Activated CD4-positive, alpha-beta T cell treated with anti-CD3 and anti-CD28 coated beads, Interleukin-2, amount 10 ng/mL, durations not matched to agents 7 days and 5 days (primary cell): ENCODE data around the gene BPIFB1. TPM values are rescaled to one million over a fixed set of nuclear protein-coding genes. Genes with fewer than 3 reads are reported as not detected.

ENCODE experiments used
- CTCF ChIA-PET: fragments of 350-600 bp; sonication (Branson Sonifier 250); formaldehyde crosslinking; loops from one replicate; lab custom pipeline; 2021; ENCODE audit warnings: antibody characterized with exemption; lab: Charles Lee
- POLR2A ChIA-PET: fragments of 350-600 bp; sonication (Branson Sonifier 250); formaldehyde crosslinking; loops from one replicate; lab custom pipeline; 2021; ENCODE audit warnings: antibody characterized with exemption; lab: Charles Lee
- DNase-seq: peaks from one replicate; pipeline ENCODE4 v3.0.0-alpha.2; 2020
- H3K27ac Mint-ChIP-seq: one replicate; pipeline ENCODE4 v1.8.0; 2021; ENCODE audit warnings: mild to moderate bottlenecking, moderate library complexity, mixed read lengths
- H3K27me3 Mint-ChIP-seq: one replicate; pipeline ENCODE4 v1.8.0; 2021; ENCODE audit warnings: mixed read lengths
- H3K36me3 Mint-ChIP-seq: one replicate; pipeline ENCODE4 v1.8.0; 2021; ENCODE audit warnings: low read depth, mixed read lengths
- H3K4me1 Mint-ChIP-seq: one replicate; pipeline ENCODE4 v1.8.0; 2021; ENCODE audit warnings: mixed read lengths
- H3K4me3 Mint-ChIP-seq: one replicate; pipeline ENCODE4 v1.8.0; 2021; ENCODE audit warnings: mild to moderate bottlenecking, moderate library complexity, mixed read lengths
- H3K9me3 Mint-ChIP-seq: one replicate; pipeline ENCODE4 v1.8.0; 2021; ENCODE audit warnings: mixed read lengths
- total RNA-seq, 2 experiments: library from RNA; stranded (reverse); gene quantifications; one replicate each; pipeline ENCODE4 v1.2.3, GENCODE V29; 2021

The BPIFB1 gene
- total RNA-seq, 2 experiments from 2014 or later, result not detected

GRCh38 chr20:33277471-33278441, 5.3 kb upstream of the BPIFB1 start:
- ChIA-PET POLR2A (no interaction called here), CTCF (no interaction called here)
- Mint-ChIP-seq H3K4me3 (no peak overlapping the region), H3K27me3 (peaks cover 3% of the 10 kb centered on the region), H3K36me3 (no peaks in the 10 kb centered on the region), H3K4me1 (no peaks in the 10 kb centered on the region), H3K27ac (no peak overlapping the region), H3K9me3 (no peaks in the 10 kb centered on the region)
- no peak for DNase-seq

- POLR2A ChIA-PET, result no interaction called here
- peaks cover 3% of the 10 kb centered on the region for H3K27me3 Mint-ChIP-seq
- CTCF ChIA-PET, result no interaction called here
- H3K36me3 Mint-ChIP-seq, result no peaks in the 10 kb centered on the region
- no peaks in the 10 kb centered on the region for H3K9me3 Mint-ChIP-seq
- no peak overlapping the region for H3K4me3 Mint-ChIP-seq
- no peak overlapping the region for H3K27ac Mint-ChIP-seq
- H3K4me1 Mint-ChIP-seq, result no peaks in the 10 kb centered on the region
- no peak for DNase-seq
Observed at GRCh38 chr20:33278700-33279099, 4.3 kb upstream of the BPIFB1 start.

DNA sequence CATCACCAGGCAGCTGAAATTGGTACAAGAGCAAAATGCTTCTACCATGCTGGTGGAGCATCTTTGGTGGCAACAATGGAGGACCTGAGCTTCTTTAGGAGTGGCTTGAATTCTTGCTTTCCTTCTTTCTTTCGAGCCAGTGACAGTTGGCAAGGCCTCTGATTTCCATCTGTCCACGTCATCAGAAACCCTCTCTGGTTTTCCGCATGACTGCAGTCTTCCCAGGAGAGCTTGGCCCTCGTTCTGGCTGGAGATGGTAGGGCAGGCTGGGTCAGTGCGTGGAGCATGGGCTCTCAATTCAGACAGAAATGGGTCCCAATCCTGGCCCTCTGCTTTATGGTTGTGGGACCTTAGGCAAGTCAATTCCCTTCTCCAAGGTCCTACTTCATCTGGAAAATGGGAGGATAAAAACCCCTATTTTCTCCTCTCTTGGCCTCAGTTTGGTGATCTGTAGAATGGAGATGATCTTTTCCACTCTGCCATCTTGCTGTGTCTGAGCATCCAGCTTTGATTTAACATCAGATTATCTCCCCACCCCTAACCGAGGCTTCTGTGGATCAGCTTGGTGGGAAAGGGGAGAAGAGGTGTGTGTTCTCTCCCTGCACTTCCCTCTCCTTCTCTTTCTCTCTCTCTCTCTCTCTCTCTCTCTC, 3.6 kb upstream of the BPIFB1 start:
- no peaks in the 10 kb centered on the region for H3K4me1 Mint-ChIP-seq
- ChIA-PET POLR2A (no interaction called here), CTCF (no interaction called here)
- peaks cover 3% of the 10 kb centered on the region for H3K27me3 Mint-ChIP-seq
- no peaks in the 10 kb centered on the region for H3K36me3 Mint-ChIP-seq
- no peaks in the 10 kb centered on the region for H3K9me3 Mint-ChIP-seq
- no peak overlapping the region for H3K27ac Mint-ChIP-seq
- no peak overlapping the region for H3K4me3 Mint-ChIP-seq
- DNase-seq, result no peak

- peaks cover 7% of the 10 kb centered on the region for H3K27me3 Mint-ChIP-seq
- peak overlapping the region; percentile 73 for H3K27ac Mint-ChIP-seq
- H3K4me3 Mint-ChIP-seq, result no peak overlapping the region
- CTCF ChIA-PET, result interaction anchor here (0.5 kb wide), 1 partner anchor 15 kb away, joined by 3 read pairs; no protein-coding TSS in a partner anchor
- POLR2A ChIA-PET, result no interaction called here
- no peaks in the 10 kb centered on the region for H3K36me3 Mint-ChIP-seq
- no peaks in the 10 kb centered on the region for H3K9me3 Mint-ChIP-seq
- no peaks in the 10 kb centered on the region for H3K4me1 Mint-ChIP-seq
- DNase-seq, result no peak
Observed at GRCh38 chr20:33280000-33280680, 2.9 kb upstream of the BPIFB1 start.

DNA sequence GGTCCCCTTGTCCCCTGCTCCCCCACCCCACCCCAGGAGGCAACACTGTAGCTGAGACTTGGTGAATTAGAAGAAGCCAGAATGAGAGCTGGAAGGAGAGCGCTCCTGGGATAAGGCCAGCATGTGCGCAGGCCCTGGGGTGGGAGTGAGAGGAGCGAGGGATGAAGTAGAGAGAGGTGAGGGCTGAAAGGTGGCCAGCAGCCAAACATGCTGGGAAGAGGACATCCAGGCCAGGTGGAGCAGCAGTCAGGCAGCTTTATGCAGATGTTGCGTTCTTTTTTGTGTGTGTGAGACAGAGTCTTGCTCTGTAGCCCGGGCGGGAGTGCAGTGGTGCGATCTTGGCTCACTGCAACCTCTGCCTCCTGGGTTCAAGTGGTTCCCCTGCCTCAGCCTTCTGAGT, 2.2 kb upstream of the BPIFB1 start:
- Mint-ChIP-seq H3K27ac (no peak overlapping the region), H3K36me3 (no peaks in the 10 kb centered on the region), H3K9me3 (no peaks in the 10 kb centered on the region), H3K27me3 (peaks cover 7% of the 10 kb centered on the region), H3K4me1 (no peaks in the 10 kb centered on the region), H3K4me3 (no peak overlapping the region)
- ChIA-PET POLR2A (no interaction called here), CTCF (interaction anchor here (0.5 kb wide), 1 partner anchor 14 kb away, joined by 3 read pairs; no protein-coding TSS in a partner anchor)
- DNase-seq, result no peak

DNA sequence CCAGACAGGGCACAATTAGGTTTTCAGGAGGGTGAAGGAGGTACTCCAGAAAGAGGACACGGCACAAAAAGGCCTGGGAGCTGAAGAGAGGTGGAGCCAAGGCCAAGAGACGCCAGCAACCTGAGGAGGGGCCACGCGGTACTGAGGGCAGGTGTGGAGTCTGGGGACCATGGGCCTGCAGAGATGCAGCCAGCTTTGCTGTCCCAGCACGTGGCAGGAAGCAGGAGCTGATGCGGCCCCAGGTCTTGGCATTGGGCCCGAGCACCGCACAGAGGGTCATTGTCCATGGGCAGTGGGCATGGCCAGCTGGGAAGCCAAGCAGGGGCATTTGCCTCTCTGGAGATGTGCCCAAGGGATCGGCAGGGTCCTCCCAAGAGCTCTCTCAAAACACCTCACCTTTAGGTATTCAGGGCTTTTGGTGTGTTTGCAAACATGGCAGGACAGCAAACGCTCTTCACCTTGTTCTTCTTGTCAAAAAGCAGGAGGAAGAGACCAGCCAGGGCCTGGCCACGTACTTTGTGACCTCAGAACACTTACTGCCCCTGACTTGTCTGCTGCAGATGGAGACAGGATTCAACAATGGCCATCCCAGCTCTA, 1.4 kb upstream of the BPIFB1 start:
- ChIA-PET CTCF (no interaction called here), POLR2A (no interaction called here)
- H3K36me3 Mint-ChIP-seq, result no peaks in the 10 kb centered on the region

GRCh38 chr20:33282196-33282934, 649 bp upstream of the BPIFB1 start:
- no peak for DNase-seq
- ChIA-PET CTCF (no interaction called here), POLR2A (no interaction called here)
- Mint-ChIP-seq H3K4me3 (no peak overlapping the region), H3K36me3 (no peaks in the 10 kb centered on the region), H3K9me3 (no peaks in the 10 kb centered on the region), H3K27ac (no peak overlapping the region), H3K4me1 (no peaks in the 10 kb centered on the region), H3K27me3 (peaks cover 9% of the 10 kb centered on the region)

More for the DNA sequence above, 1.4 kb upstream of the BPIFB1 start:
- no peak overlapping the region for H3K4me3 Mint-ChIP-seq
- peaks cover 7% of the 10 kb centered on the region for H3K27me3 Mint-ChIP-seq
- no peak overlapping the region for H3K27ac Mint-ChIP-seq
- DNase-seq, result no peak
- no peaks in the 10 kb centered on the region for H3K9me3 Mint-ChIP-seq
- no peaks in the 10 kb centered on the region for H3K4me1 Mint-ChIP-seq

GRCh38 chr20:33284284-33284683, 1.3 kb downstream of the BPIFB1 start:
- no peak for DNase-seq
- Mint-ChIP-seq H3K4me3 (no peak overlapping the region), H3K9me3 (no peaks in the 10 kb centered on the region), H3K27ac (no peak overlapping the region), H3K27me3 (peaks cover 10% of the 10 kb centered on the region), H3K4me1 (no peaks in the 10 kb centered on the region), H3K36me3 (no peaks in the 10 kb centered on the region)
- POLR2A ChIA-PET, result no interaction called here
- CTCF ChIA-PET, result no interaction called here

DNA sequence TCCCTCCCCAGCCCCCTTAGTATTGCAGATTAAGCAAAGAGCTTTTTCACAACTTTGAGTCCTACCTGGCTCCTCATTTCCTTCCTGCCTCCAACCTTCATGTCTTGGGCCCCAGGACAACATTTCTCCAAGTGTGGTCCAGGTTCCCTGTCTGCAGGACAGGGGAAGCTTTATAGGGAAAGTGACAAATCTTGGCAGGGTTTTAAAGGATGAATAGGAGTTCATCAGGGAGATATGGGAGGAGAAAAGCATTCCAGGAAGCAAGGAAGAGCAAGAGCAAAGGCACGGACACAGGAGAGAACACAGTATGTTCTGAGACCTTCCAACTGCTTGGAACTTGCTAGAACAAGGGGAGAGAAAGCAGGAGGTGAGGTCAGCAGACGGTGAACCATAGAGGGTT, 1.9 kb downstream of the BPIFB1 start:
- H3K27ac Mint-ChIP-seq, result no peak overlapping the region
- H3K9me3 Mint-ChIP-seq, result no peaks in the 10 kb centered on the region
- no peak overlapping the region for H3K4me3 Mint-ChIP-seq
- no peaks in the 10 kb centered on the region for H3K36me3 Mint-ChIP-seq
- H3K27me3 Mint-ChIP-seq, result peaks cover 10% of the 10 kb centered on the region
- ChIA-PET POLR2A (no interaction called here), CTCF (no interaction called here)
- DNase-seq, result no peak
- H3K4me1 Mint-ChIP-seq, result no peaks in the 10 kb centered on the region

GRCh38 chr20:33285861-33286495, 3.0 kb downstream of the BPIFB1 start:
- CTCF ChIA-PET, result no interaction called here

DNA sequence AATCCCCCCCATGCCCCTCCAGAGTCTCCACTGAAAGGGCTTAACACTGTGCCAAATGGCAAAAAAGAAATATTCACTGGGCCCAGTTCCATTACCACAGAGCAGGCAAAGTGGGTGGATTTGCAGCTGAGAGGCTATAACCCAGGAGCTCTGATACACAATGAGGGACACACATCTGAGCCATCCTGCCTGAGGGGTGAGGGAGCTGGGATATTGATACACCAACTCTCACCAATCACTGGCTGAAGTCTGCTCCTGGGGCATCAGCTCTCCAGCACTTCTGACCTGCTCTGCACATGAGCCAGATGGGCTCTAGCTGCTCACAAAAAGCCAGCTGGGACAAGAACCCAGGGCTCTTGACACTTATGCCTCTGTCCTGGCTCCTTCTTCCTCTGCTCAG, 4.9 kb downstream of the BPIFB1 start:
- H3K9me3 Mint-ChIP-seq, result no peaks in the 10 kb centered on the region
- H3K4me3 Mint-ChIP-seq, result no peak overlapping the region
- H3K27me3 Mint-ChIP-seq, result peaks cover 10% of the 10 kb centered on the region
- H3K4me1 Mint-ChIP-seq, result no peaks in the 10 kb centered on the region
- ChIA-PET CTCF (interaction anchor here (0.9 kb wide), 1 partner anchor 189 kb away, joined by 3 read pairs; no protein-coding TSS in a partner anchor), POLR2A (no interaction called here)
- no peaks in the 10 kb centered on the region for H3K36me3 Mint-ChIP-seq
- H3K27ac Mint-ChIP-seq, result no peak overlapping the region
- DNase-seq, result no peak

More at GRCh38 chr20:33285861-33286495, 3.0 kb downstream of the BPIFB1 start:
- DNase-seq, result no peak
- Mint-ChIP-seq H3K4me3 (no peak overlapping the region), H3K36me3 (no peaks in the 10 kb centered on the region), H3K27me3 (peaks cover 10% of the 10 kb centered on the region), H3K27ac (no peak overlapping the region), H3K9me3 (no peaks in the 10 kb centered on the region), H3K4me1 (no peaks in the 10 kb centered on the region)
- POLR2A ChIA-PET, result no interaction called here

DNA sequence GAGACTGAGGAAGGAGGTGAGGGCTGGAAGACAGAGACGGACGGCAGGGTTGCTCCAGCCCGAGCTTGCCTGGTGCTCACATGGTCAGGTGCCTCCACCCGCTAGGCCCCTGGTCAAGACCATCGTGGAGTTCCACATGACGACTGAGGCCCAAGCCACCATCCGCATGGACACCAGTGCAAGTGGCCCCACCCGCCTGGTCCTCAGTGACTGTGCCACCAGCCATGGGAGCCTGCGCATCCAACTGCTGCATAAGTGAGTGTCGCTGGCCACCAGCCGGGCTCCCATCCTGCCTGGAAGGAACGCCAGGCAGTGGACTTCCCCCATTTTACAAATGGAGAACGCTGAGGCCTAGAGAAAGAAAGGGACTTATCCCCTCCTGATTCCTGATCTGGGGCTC, 7.8 kb downstream of the BPIFB1 start:
- no peaks in the 10 kb centered on the region for H3K9me3 Mint-ChIP-seq

More for the DNA sequence above, 7.8 kb downstream of the BPIFB1 start:
- peaks cover 6% of the 10 kb centered on the region for H3K27me3 Mint-ChIP-seq
- ChIA-PET POLR2A (no interaction called here), CTCF (no interaction called here)
- no peak overlapping the region for H3K27ac Mint-ChIP-seq
- no peaks in the 10 kb centered on the region for H3K36me3 Mint-ChIP-seq
- H3K4me1 Mint-ChIP-seq, result no peaks in the 10 kb centered on the region
- DNase-seq, result no peak
- no peak overlapping the region for H3K4me3 Mint-ChIP-seq
